HG03378 (cell line): ENCODE measurements around the gene TMEM238.

Source experiments
- ATAC-seq: cut with Tn5 transposase; IDR thresholded peaks from one replicate; pipeline ENCODE4 v1.9.1; 2021; ENCODE audit warnings: mild to moderate bottlenecking, moderate library complexity; ENCODE audit not compliant: unreplicated experiment

Gene TMEM238

GRCh38 chr19:55360902-55361301, 23.2 kb downstream of the TMEM238 start:
- ATAC-seq, result no peak

- ATAC-seq, result no peak
Measured at GRCh38 chr19:55358943-55359908, 24.9 kb downstream of the TMEM238 start.

- no peak for ATAC-seq
Measured at GRCh38 chr19:55358493-55358892, 25.6 kb downstream of the TMEM238 start.

- ATAC-seq, result no peak
Measured at GRCh38 chr19:55355213-55355821, 28.8 kb downstream of the TMEM238 start.

DNA sequence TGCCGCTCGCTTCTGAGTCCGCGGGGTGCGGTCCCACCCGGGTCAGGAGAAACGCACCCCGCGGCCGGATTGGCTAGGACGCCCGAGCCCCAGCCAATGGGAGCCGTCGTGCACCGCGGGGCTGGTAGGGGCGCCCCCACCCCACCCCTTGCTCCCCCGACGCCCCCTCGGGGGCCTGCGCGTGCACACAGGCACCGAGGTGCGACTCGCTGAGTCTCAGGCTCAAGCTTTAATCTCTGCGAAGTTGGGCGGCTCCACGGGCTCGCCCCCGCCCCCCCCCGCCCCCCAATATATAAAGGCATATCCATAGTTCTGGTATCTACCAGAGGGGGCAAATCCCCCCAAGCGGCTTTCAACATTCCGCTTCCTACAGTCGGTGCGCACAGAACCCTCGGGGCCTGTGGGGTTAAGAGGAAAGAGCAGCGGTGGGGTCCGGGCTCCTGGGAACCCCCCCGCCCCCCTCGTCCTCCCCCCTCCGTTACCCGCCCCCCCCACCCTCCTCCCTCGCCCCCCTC, 29.3 kb downstream of the TMEM238 start, which contains the start of gene COX6B2:
Gene COX6B2 (minus strand): TSS at position 22 of the 515 bp plus-strand sequence. CDS start 198 bp downstream, outside the sequence.
- no peak for ATAC-seq

DNA sequence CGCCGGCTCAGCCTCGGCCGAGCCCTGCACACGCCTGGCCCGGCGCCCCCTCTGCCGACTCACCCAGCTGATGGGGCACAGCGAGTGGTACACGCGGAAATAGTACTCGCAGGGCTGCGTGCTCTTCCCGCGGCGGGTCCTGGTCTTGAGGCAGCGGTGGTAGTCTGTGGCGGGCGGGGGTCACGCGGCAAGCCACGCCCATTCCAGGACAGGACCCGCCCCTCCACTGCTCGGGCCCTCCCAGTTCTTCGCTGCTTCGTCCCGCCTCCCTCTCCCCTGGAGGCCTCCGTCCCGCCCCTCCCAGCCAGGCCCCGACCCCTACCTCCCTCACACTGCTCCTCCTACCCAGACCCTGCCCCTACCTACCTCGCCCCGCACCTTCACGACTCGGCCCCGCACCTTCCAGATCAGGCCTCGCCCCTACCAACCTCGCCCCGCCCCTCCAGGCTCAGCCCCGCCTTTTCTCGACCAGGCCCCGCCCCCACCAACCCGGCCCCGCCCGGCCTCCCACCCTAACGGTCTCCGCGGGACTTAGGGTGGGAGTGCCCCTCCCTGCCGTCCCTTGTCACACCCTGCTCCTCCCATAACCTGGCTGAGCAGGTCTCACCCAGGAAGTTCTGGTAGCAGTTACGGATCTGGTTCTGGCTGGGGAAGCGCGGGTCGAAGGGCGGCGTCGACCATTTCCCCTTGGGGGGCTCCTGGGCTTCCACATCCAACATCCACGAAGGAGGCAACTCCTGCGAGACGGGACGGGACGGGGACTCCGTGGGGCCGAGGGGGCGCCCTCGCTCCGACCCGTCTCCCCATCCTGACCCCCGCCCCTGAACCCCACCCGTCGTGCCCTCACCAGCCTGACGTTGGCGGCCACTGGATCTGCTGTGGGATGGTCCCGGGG, 30.0 kb downstream of the TMEM238 start:
- no peak for ATAC-seq

- no peak for ATAC-seq
Measured at GRCh38 chr19:55353356-55353802, 30.7 kb downstream of the TMEM238 start.

DNA sequence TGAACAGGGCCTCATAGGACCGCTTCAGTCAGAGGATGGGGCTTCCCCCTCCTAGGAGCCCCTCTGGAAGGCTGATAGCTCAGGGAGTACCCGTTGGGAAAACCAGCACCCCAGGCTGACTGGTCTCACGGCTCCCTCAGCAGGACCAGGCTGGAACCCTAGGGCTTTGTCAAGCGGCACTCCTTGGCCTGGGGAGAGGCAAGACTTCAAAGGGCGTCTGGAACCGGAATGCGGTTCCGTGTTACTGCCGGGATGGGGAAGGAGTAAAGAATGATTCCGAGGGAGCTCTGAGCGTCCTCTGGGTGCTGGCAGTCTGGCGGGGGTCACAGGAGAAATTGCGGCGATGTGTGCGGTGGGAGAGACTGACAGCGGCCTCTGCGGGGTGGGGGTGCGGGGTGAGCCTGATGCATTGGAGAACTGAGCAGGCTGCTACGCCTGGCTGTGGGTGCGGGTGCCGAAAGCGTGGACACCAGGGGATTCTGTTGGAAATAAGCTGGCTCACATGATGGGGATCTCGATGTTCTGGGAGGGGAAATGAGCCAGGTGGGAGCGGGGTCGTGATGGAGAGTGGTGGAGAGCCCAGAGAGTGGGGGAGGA, 31.4 kb downstream of the TMEM238 start:
- no peak for ATAC-seq

DNA sequence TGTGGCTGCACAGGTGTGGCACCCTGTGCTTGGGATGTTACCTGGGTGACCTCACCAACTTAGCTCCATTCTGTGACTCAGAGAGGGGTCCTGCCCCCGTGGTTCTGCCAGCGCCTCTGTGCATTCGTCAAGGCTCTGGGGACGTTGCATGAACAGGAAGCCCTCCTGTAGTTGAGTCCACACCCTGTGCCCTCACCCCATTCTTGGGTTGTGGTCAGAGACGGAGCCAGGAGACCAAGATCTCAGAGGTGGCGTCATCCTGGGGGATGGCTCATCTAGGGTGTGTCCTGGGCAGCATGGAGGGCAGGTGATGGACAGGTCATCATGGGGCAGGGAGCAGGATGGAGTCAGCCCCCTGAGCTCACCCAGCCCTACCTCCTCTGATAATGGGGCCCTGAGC, 32.1 kb downstream of the TMEM238 start:
- no peak for ATAC-seq

GRCh38 chr19:55350620-55351315, 33.3 kb downstream of the TMEM238 start:
- ATAC-seq, result no peak

DNA sequence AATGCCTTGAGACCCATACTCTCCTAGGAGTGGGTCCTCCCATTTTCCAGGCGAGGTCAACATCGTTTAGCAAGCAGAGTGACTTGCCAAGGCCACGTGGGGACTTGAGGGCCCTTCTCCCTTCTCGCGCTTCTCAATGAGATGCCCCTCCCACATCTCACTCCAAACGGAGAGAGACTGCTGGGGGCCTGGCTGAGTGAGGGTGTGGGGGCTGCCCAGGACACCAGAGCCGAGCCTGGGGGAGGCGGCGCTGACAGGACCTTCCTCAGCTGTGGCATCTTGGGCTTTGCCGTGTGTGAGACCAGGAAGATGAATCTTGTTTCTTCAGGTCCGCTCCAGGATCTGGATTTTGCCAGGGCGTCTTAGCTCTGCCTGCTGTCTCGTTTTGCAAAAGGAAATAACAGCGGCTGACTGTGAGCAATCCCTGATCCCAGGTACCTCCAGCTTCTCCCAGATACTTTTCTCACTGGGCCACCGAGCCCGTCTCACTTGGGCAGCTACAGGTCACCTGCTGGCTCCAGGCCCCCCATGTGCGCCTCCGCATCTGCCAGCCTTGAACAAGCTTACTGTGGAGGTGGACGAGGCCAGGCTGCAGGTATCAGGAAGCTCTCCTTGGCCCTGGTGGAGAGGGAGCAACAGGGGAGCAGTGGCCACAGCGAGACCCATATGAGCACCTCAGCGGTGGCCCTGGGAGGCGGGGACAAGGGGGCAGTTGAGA, 35.6 kb downstream of the TMEM238 start:
- no peak for ATAC-seq

DNA sequence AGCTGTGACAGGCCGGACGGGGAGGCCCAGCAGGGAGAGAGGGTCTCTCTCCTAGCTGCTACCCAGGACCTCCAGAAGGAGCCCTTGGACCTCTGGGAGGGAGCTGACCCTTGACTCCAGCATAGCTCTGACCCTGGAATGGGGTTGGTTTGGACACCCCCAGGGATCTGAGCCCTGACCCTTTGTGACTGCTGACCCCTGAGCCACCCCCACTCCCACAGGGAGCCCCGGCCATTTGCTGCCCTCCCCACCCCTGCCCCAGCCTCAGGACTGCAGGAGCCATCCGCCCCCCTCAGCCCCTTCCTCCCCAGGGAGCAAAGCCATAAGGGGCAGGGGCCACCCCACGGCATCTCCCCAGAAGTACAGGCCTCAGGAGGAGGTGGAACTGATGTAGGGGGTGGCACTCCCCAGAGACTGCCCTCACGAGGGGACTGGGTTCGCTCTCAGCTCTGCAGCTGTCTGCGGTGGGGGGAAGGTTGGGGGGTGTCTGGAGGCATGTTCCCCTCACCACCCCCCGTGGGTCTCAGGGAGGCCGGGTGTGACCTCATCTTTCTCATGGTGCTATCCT, 36.6 kb downstream of the TMEM238 start:
- no peak for ATAC-seq

GRCh38 chr19:55346725-55347441, 37.2 kb downstream of the TMEM238 start:
- ATAC-seq, result no peak

DNA sequence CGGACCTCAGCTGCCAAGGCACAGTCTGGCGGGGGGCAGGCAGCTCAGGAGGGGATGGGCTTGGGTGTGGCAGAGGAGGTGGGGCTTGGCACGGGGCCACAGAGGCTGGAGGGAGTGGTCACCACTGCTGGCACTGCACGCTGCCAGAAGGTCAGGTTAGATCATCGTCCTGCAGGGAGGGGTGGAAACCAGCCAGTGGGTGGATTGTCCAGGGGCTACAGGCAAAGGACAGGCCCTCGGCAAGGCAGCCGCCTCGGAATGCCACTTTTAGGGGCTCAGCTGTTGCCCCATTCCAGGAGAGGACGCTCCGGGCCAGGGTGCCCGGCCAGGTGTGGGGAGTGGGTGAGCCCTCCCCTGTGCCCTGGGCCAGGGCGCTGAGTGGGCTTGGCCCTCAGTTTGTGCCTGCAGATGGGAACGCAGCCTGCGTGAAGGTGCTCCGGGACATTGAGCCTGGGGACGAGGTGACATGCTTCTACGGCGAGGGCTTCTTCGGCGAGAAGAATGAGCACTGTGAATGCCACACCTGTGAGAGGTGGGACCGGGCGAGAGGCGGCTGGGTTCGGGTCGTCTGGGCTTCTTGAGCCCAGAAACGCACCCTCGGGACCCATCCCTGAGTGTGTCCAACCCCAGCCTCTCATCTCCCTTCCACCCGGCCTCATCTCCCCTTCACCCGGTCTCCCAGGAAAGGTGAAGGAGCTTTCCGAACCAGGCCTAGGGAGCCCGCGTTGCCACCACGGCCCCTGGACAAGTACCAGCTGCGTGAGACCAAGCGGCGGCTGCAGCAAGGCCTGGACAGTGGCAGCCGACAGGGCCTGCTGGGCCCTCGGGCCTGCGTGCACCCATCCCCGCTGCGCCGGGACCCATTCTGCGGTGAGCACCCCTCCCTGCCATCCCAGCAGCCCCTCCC, 38.0 kb downstream of the TMEM238 start:
- no peak for ATAC-seq

GRCh38 chr19:55345101-55345817, 38.8 kb downstream of the TMEM238 start:
- ATAC-seq, result no peak

DNA sequence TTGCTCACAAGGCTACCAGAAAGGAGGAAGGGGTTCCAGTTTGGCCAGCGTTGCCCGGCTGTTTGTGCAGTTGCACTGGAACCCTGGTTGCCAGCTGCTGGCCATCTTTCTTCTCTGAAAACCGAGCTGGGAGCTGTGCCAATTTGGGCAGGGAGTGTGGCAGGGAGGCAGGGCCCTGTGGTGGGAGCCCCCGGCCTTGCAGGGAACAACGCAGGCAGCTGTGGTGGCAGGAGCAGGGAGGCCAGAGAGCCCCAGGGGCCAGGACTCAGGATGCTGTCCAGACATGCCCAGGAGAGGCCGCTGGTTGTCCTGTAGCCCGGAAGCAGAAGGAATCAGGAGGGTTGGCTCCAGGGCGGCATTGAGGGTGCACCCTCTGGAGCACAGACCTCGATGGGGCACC, 39.6 kb downstream of the TMEM238 start:
- ATAC-seq, result no peak
